Endometrium (tissue), 2 donors: ENCODE data around the gene CST1.
"Not testable (repeated sequence)": the region's sequence is repeated elsewhere in the genome, so short reads cannot be mapped to it uniquely, and the experiment has no call there.

Source experiments
- FAIRE-seq: peaks from 2 replicates; lab custom pipeline; 2012; peaks lifted over from hg19 to GRCh38; lab: Jason Lieb, UNC
- donor health status: control.
- donor health status: control.

The CST1 gene

DNA sequence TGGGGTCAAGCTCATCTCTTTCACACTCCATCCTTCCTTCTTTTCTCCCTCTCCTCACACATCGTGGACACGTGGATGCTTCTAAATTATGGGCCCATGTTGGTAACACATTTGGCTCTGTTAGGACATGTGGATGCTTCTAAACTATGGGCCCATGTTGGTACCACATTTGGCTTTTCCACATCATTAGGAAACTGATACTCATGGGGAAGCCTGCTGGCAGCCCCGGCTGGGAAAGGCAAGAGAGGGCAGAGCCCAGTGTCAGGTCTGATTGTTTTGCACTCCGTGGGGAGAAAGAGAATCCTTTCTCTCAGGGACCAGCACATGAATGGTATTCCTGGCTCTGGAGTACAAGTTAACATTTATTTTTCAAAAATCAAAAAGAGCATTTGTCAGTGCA, 4.0 kb upstream of the CST1 start:
- FAIRE-seq = no peak

DNA sequence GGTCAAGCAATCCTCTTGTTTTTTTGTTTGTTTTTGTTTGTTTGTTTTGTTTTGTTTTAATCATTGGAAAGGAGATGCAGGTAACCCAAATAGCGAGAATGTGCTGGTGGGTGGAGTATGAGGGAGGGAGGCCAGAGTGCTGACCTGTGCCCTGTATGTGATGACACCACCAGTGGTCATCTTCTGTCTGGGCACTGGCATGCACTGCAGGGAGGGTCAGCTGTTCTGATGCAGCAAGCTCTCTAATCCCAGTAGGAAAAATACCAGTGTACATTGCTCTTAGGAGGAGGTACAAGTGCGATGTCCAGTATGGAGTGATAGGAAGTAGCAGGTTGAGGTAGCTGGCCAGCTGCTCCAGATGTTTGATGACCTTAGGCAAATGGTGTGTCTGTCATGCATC, 2.9 kb upstream of the CST1 start:
- FAIRE-seq = no peak

DNA sequence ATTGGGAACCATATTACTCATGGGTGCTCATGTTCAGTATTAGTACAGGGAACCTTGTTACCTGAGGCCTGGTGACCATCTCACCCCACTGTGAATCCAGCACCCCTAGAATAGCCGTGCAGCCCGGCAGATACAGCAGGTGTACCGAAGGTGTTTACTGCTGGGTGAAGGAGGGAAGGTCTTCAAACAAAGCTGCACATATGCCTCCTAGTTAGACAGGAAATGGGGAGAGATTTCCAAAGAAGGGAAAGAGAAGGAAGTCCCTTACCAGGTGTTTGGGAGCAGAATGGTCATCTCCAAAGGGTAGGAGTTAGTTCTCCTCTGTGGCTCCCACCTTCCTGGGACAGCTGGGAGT, 2.4 kb upstream of the CST1 start:
- no peak for FAIRE-seq

DNA sequence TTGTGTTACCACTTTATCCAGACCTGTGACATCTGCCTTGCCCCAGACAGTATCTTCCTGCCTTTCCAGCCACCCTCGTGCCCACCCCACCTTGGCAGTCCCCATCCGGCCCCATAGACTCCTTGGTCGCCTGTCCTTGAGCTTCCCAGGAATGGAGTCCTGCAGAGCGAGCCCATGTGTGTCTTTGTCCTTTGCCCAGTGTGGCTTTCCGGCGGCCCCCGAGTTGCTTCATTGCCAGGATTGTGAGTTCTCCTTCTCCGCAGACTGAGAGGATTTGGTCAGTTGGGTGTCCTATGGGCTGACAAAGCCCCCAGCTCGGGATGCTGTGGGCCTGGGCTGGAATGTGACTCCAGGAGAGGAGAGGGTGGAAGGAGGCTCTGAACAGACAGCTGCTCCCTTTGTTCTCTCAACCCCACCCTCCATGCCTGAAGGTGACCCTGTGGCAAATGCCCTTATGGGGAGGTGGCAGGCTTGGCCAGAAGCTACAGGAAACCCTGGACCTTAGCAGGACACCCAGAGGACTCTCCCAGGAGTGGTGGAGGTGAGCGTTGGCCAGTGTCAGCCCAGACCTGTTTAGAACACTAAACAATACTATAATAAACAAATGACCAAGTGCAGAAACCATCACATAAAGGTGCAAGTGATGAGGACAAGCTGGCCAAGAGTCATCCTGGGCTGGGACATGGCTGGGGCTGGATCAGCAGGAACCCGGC, 1.9 kb upstream of the CST1 start:
- FAIRE-seq = no peak

DNA sequence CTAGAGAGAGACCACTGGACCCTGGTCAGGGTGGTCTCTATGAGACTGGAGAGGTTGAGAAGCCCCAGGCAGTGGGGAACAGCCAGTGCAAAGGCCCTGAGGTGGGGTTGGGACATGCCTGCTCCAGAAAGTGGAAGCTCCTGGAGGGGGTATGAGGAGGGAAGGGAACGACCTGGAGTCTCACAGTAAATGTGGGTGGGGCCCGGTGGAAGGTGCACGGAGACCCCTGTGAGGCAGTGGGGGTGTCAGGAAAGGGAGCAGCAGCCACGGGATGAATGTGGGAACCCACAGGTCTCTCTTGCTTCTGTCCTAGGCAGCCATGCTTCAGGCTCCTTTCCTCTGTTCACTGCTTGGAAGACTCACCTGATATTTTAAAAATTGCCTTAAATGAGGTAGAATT, 1.3 kb upstream of the CST1 start:
- no peak for FAIRE-seq

DNA sequence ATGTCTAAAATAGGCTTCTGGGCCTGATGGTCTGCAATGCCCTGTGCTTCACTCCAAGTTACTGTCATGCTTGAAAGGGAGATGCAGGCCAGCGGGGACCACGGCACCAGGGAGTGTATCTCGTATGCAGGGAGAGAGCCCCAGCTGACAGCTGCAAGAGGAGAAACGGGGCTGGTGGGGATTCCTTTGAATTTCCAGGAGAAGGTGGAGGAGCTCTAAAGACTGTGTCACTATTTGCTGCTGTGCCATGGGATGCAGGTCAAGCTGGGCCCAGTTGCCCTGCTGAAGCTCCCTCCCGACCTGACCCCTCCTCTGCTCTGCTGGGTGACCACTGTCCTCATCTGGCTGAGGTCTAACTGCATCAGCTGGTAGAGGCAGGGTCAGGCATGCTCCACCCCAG, 989 bp downstream of the CST1 start:
- no peak for FAIRE-seq

DNA sequence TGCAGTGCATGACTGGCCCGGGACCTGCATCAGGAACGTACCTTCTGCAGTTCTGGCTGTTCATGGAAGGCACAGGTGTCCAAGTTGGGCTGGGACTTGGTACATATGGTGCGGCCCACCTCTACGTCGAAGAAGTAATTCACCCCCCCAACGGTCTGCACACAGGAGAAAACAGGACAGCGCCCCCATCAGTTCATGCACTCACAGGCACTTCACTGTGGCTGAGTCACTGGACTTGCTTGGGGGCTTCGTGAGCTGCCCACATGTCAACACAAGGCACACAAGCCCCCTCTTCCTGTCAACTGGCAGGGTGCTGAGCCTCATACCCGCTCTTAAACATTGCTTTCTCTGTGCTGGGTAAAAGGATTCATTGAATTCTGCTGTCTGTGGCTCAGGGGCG, 1.8 kb downstream of the CST1 start:
- not testable (repeated sequence) for FAIRE-seq

DNA sequence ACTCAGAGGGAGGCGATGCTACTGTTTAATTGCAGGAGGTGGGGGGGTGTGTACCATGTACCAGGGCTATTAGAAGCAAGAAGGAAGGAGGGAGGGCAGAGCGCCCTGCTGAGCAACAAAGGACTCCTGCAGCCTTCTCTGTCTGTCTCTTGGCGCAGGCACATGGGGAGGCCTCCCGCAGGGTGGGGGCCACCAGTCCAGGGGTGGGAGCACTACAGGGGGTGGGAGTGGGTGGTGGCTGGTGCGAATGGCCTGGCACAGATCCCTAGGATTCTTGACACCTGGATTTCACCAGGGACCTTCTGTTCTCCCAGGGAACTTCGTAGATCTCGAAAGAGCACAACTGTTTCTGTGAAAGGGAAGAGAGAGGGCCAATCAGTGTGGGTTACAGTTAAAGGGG, 3.2 kb downstream of the CST1 start:
- FAIRE-seq = not testable (repeated sequence)

DNA sequence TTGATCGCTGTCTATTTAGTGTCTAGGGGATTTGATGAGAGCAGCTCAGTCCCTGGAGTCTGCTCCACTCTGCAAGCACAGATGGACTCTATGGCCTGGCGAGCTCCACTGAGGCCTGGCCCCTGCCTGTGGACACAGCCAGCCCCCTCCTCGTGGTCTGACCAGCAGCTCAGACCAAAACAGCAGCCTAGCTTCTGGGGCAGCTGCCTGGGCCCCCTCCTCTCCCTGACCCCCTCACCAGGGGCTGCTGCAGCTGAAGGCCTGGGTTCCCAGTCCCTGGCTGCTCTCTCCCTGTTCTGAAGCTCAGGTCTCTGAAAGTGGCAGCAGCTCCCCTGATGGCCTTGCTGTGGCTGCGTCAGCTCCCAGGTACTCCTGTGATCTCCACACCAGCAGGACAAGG, 3.6 kb downstream of the CST1 start:
- FAIRE-seq = not testable (repeated sequence)

DNA sequence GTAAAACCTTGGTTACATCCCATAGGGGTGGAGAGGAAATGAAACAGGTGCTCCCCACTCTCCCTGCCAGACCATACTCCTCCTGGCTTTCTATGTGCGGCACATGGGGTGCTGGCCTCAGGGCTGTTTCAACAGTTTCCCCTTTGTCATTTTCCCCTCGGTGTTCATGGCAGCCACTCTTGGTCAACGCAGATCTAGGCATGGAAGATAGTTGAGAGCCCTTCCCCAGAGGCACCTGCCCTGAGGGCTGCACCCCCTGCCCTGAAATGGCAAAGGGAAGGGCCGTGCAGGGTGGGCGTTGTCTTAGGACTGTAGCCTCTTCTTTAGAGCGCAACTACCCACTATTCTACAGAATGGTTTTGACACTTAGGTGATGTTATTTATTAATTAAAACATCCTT, 4.4 kb downstream of the CST1 start:
- FAIRE-seq = no peak

DNA sequence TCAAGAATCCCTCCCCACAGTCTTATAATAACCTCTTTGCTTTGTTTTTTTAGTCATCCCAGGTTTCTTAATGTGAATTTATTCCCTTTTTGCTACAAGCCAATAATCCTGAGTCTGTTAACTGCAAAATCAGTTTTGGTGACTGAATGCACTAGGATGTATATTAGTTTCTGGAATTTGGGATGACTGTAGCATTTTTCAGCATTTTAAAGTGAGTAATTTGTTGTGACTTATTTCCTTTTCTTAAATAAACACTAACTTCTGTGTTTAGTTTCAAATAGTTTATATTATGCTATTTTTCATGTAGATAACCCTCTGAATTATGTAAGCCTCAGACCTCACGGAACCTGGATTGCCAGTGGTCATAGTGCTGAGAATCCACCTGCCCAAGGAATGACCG, 5.5 kb downstream of the CST1 start:
- no peak for FAIRE-seq

DNA sequence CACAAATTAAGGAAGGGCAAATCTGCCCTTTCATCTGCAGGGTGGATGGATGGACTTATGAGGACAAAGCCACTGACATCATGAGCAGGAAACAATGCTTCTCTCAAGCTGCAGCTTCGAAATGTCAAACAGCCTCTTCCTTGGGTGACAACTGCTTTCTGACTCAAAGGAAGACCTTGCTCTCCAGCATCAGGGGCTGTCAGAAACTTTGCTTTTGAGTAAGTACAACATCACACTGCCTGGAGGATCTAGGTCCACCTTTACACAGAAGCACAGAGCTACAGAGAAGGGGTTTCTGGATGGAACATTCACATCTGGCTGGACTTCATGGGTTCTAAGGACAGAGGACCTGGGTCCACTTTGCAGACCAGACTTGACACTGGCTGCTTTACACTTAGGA, 5.9 kb downstream of the CST1 start:
- FAIRE-seq = no peak

DNA sequence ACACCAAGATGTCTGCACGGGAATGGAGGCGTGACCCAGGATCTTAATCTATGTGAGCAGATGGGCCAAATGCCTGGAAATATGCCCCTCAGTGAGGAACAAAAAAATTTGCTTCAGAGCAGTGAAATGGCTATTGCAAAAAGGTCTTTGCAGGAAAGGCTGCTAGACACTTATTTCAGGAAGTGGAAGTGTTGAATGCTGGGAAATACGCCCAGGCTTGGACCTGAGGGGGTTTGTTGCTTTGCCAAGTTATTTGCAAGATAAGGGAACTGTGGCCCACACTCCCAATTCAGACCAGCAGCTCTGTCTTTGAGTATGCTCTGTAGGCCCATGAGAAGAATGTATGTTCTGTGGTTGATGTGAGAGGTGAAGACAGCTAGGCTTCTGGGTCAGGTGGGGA, 15.3 kb downstream of the CST1 start:
- not testable (repeated sequence) for FAIRE-seq

DNA sequence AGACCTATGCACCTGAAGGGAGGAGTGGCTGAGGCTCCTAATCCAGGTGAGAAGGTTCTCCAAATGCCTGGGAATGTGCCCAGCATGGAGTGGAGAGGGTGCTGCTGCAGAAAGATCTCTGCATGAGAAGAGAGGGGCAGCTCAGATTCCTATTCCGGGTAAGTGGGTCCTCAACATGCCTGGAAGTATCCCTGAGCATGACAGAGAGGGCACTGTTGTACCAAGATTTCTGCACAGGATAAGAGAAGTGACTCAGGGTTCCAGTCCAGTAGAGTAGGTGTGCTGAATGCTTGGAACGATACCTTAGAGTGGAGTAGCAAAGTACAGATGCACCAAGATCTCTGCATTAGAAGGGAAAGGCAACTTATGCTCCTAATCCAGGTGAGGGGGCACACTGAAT, 15.8 kb downstream of the CST1 start:
- FAIRE-seq = not testable (repeated sequence)

DNA sequence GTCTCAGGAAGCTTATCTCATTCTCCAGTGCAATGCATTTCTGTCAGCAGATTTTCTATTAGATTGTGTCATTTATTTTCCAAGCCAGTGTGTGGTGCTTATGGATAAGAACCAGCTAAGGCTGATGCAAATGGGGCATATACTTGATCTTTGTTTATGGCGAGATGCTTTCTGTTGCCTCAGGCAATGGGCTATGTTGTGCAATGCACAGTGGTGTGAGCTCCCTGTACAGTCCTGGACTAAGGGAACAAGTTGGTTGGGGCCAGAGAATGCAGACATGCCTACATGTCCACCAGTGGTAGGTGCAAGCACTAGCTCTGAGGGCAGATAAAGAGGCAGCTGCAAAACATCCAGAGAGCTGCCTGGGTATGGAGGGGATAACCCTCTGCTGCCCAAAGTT, 16.3 kb downstream of the CST1 start:
- FAIRE-seq = not testable (repeated sequence)

DNA sequence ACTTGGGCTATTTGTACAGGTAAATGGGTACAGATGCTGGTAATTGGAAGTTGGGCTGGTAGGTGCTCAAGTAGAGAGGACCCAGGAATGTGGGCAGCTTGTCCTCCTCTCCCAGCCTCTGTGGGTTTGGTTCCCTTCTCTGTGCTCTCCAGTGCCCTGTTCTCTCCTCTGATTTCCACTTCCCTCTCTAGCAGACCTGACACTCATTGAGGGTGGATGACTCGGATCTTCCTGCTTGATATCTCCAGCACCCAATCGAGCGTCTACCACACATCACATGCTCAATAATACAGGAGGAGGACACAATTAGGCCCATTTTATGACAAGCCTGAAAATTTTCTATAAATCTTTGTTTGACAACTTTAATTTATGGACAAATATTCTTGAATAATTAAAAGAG, 23.7 kb downstream of the CST1 start:
- no peak for FAIRE-seq

DNA sequence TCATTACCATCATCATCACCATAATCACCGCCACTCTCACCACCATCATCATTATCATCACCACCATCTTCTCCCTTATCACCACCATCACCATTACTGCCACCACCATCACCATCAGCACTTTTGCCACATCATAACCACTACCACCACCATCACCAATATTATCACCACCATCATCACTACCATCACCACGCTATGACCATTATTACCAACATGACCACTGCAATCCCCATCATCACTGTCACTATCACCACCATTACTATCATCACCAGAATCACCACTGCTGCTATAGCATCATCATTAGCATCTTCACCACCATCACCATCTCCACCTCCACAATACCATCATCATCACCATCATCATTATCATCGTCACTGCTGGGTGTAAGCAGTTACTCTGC, 25.6 kb downstream of the CST1 start:
- FAIRE-seq = no peak

DNA sequence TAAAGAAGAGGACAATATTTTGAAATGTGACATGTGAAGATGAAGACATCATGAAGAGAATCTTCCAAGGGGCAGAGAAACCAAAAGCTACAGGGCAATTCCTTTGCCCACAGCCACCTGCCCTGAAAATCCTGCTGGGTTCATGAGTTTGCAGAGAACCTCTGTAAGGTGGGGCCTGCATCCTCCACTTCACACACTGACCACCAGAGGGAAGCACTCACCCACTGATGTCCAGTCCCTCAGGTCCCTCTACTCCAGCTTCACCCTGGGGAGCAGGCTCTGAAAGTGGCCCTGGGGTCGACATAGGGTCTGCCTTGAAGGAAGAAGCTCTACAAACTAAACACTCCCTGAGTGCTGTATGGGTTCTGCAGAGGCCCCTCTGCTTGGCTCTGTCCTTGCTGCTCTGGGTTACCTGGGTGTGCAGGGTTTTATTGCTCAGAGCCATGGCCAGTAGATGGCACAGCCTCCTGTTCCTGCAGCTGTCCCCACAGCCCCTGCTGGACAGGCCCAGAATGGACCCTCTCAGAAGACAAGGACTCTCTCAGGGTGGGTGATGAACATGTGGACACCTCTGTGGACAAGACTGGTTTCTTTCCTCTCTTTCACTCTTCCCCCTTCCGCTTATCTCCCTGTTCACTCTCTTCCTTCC, 27.0 kb downstream of the CST1 start:
- FAIRE-seq = not testable (repeated sequence)

DNA sequence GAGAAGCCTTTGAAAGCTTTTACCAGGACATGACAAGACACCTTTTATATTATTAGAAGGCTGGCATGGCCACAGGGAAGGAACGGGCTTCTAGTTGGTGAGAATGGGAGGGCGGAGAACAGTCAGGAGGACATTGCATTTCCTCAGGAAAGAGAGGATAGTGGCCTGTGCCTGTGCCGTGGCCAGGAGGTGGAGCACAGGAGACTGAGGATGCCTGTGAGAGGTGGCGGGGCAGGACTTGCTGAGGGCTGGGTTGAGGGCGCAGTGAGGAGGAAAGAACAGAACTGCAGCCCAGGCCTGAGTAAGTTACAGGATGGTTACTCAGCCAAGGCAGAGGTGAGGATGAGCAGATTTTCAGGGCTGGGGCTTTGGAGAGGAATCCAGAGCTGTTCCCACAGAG, 27.9 kb downstream of the CST1 start:
- not testable (repeated sequence) for FAIRE-seq

DNA sequence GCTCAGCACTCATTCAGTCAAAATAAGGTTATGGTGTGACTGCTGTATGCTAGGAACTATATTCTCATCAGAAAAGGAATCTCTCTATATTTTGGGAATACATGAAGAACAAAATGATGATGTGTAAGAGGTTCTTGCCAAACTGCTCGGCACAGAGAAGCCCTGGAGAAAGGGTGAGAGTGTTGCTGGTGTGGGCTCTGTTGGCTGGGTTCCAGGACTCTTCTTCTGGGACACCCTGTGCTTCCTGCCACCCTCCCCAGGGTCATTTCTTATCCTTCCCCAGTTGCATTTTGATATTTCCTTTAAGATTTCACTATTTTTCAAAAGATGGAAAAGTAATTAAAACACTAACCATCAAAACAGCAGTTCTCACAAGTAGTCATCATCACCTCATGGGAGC, 28.8 kb downstream of the CST1 start:
- no peak for FAIRE-seq

DNA sequence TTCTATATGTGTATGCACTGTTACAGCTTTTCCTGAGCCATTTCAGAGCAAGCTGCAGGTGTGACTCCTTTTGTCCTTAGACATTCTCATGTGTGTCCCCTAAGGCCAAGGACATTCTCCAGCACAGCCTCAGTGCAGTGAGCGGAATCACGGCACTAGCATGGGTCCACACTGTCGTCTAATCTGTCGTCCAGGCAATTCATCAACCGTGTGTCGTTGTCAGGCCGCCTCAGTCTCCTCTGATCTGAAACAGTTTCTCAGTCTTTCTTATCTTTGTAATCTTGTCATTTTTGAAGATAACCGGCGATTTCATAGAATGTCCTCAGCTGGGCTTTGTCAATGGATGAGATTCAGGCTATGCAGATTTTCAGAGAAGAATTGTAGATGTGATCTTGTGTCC, 31.4 kb downstream of the CST1 start:
- not testable (repeated sequence) for FAIRE-seq

DNA sequence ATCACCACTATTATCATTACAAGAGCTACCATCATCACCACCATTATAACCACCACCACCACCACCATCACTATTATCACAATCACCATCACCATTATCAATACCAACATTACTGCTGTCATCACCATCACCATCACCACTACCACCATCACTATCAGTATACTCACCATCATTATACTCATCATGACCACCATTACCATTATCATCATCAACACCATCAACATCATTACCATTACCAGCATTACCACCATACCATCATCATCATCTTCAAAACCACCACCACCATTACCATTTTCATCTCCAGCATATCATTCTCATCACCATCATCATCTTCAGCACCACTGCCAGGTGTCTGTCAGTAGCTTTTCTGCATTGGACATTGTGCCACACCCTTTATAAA, 39.0 kb downstream of the CST1 start:
- not testable (repeated sequence) for FAIRE-seq

DNA sequence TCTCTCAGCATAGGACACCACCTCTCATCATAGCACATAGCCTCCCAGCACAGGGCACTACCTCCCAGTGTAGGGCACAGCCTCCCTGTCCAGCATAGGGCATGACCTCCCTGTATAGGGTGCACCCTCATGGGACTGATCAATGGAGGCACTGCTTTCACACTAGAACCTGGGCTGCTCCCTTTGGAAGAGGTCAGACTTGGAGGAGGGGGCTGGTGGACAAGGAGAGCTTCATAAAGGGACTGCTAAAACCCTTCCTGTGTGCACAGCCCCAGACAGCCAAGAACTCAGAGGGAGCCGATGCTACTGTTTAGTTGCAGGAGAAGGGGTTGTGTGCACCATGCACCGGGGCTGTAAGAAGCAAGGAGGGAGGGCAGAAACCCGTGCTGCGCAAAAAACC, 40.0 kb downstream of the CST1 start:
- no peak for FAIRE-seq

DNA sequence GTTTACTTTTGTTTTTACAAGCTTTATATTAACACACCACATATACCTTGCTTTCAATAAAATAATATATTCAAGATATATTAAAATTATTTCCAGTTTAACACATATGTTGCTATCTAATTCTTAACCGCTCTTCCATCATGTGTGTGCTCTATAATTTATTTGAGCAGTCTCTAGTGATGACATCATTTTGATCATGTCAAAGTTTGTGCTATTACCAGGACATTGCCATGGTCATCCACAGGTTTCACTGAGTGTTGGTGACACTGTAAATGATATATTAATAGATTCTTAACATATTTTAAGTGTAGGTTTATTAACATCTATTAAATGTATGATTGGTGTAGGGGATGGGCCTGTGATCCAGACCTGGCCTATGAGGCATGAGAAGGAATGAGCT, 44.8 kb downstream of the CST1 start:
- FAIRE-seq = no peak
